Trophoblast cell (in vitro differentiated cells and primary cell): ENCODE data around the gene TMEM202.

Source experiments
- DNase-seq, 2 donors: peaks; one replicate each; pipeline ENCODE4 v3.0.0-alpha.2; 2016
- H2AFZ ChIP-seq: 2 replicates; pipeline ENCODE4 v1.6.1; 2013; ENCODE audit warnings: low read length, moderate library complexity, mild to moderate bottlenecking; ENCODE audit not compliant: insufficient read depth, poor library complexity
- H2AK5ac ChIP-seq: 2 replicates; pipeline ENCODE4 v1.6.1; 2013; ENCODE audit warnings: mild to moderate bottlenecking, low read length
- H2BK120ac ChIP-seq: 2 replicates; pipeline ENCODE4 v1.6.1; 2013; ENCODE audit warnings: low read length, mild to moderate bottlenecking, moderate library complexity; ENCODE audit not compliant: insufficient read depth, poor library complexity
- H2BK12ac ChIP-seq: 2 replicates; pipeline ENCODE4 v1.6.1; 2013; ENCODE audit warnings: mild to moderate bottlenecking, low read length, moderate library complexity
- H2BK5ac ChIP-seq: 2 replicates; pipeline ENCODE4 v1.6.1; 2013; ENCODE audit warnings: low read length, low read depth, moderate library complexity, mild to moderate bottlenecking; ENCODE audit not compliant: poor library complexity
- H3K14ac ChIP-seq: 2 replicates; pipeline ENCODE4 v1.6.1; 2013; ENCODE audit warnings: mild to moderate bottlenecking, low read length
- H3K18ac ChIP-seq: 2 replicates; pipeline ENCODE4 v1.6.1; 2013; ENCODE audit warnings: mild to moderate bottlenecking, low read length
- H3K23ac ChIP-seq: 2 replicates; pipeline ENCODE4 v1.6.1; 2013; ENCODE audit warnings: low read length
- H3K27ac ChIP-seq: 2 replicates; pipeline ENCODE4 v1.5.1; 2013; ENCODE audit warnings: low read depth, mild to moderate bottlenecking, inconsistent platforms, low read length, moderate library complexity
- H3K27me3 ChIP-seq: 2 replicates; pipeline ENCODE4 v1.6.1; 2013; ENCODE audit warnings: inconsistent platforms, mild to moderate bottlenecking, low read length, moderate library complexity; ENCODE audit not compliant: insufficient read depth
- H3K36me3 ChIP-seq, 2 experiments: 1 replicate in 1 of 2; 2 replicates in 1 of 2; pipeline ENCODE4 v1.6.1; 2013; ENCODE audit warnings: low read length in 2 of 2, mild to moderate bottlenecking in 2 of 2, moderate library complexity in 1 of 2; ENCODE audit not compliant: insufficient read depth in 2 of 2, control insufficient read depth in 1 of 2
- H3K4ac ChIP-seq: 2 replicates; pipeline ENCODE4 v1.6.1; 2013; ENCODE audit warnings: low read depth, mild to moderate bottlenecking, low read length, moderate library complexity
- H3K4me1 ChIP-seq, 2 experiments: 1 replicate in 1 of 2; 2 replicates in 1 of 2; pipeline ENCODE4 v1.6.1; 2013; ENCODE audit warnings: low read length in 2 of 2, mild to moderate bottlenecking in 2 of 2, moderate library complexity in 1 of 2; ENCODE audit not compliant: insufficient read depth in 2 of 2, control insufficient read depth in 1 of 2
- H3K4me2 ChIP-seq: 2 replicates; pipeline ENCODE4 v1.6.1; 2013; ENCODE audit warnings: inconsistent platforms, mild to moderate bottlenecking, low read length, moderate library complexity
- H3K4me3 ChIP-seq: 2 replicates; pipeline ENCODE4 v1.5.1; 2013; ENCODE audit warnings: mild to moderate bottlenecking, low read depth, low read length, inconsistent platforms
- H3K79me1 ChIP-seq: one replicate; pipeline ENCODE4 v1.6.1; 2013; ENCODE audit warnings: low read length
- H3K79me2 ChIP-seq: 2 replicates; pipeline ENCODE4 v1.6.1; 2013; ENCODE audit warnings: low read length, mild to moderate bottlenecking; ENCODE audit not compliant: control insufficient read depth, insufficient read depth, poor library complexity
- H3K9ac ChIP-seq: 2 replicates; pipeline ENCODE4 v1.6.1; 2013; ENCODE audit warnings: mild to moderate bottlenecking, low read length
- H3K9me3 ChIP-seq: 2 replicates; pipeline ENCODE4 v1.6.1; 2013; ENCODE audit warnings: low read depth, mild to moderate bottlenecking, control low read depth, inconsistent platforms, low read length; ENCODE audit not compliant: insufficient read depth
- H4K12ac ChIP-seq: 2 replicates; pipeline ENCODE4 v1.6.1; 2013; ENCODE audit warnings: low read depth, mild to moderate bottlenecking, low read length, moderate library complexity
- H4K8ac ChIP-seq: 2 replicates; pipeline ENCODE4 v1.6.1; 2013; ENCODE audit warnings: low read depth, mild to moderate bottlenecking, low read length, moderate library complexity
- H4K91ac ChIP-seq: one replicate; pipeline ENCODE4 v1.6.1; 2013; ENCODE audit warnings: low read depth, mild to moderate bottlenecking, low read length, moderate library complexity
- WGBS: extraction: QIAGEN DNeasy Blood & Tissue Kit; methylation state at CpG from one replicate; pipeline ENCODE4 v1.1.7; 2013; ENCODE audit warnings: missing lambda C conversion rate; ENCODE audit not compliant: insufficient read length, insufficient coverage; ENCODE audit errors: extremely low coverage; 5-methylcytosine and 5-hydroxymethylcytosine counted together

TMEM202 gene

GRCh38 chr15:72368899-72369298 lies 29.2 kb upstream of the TMEM202 start:
- Histone ChIP-seq H3K18ac (peak overlapping the region; percentile 67), H4K8ac (no peak overlapping the region)
- WGBS: no CpG with 5 or more reads among the region's 2 CpGs

GRCh38 chr15:72369964-72370363 lies 28.1 kb upstream of the TMEM202 start:
- H2BK120ac ChIP-seq: no peak overlapping the region
- H4K8ac ChIP-seq: no peak overlapping the region
- H3K4me3 ChIP-seq: no peak overlapping the region
- no peak overlapping the region for H2AK5ac ChIP-seq
- no peak overlapping the region for H3K4ac ChIP-seq
- no peaks in the 10 kb centered on the region for H3K27me3 ChIP-seq
- no peak overlapping the region for H3K27ac ChIP-seq
- no CpG with 5 or more reads among the region's 1 CpG for WGBS
- H2AFZ ChIP-seq: no peak overlapping the region
- no peaks in the 10 kb centered on the region for H3K79me2 ChIP-seq
- H3K23ac ChIP-seq: no peak overlapping the region
- DNase-seq: no peak
- no peak overlapping the region for H4K91ac ChIP-seq
- peaks cover 0 to 3% of the 10 kb centered on the region in 2 experiments for H3K4me1 ChIP-seq
- no peak overlapping the region for H2BK12ac ChIP-seq
- H3K4me2 ChIP-seq: no peak overlapping the region
- peaks cover 3 to 4% of the 10 kb centered on the region in 2 experiments for H3K36me3 ChIP-seq
- H3K79me1 ChIP-seq: no peaks in the 10 kb centered on the region
- no peak overlapping the region for H4K12ac ChIP-seq
- H3K14ac ChIP-seq: no peak overlapping the region
- no peaks in the 10 kb centered on the region for H3K9me3 ChIP-seq
- no peak overlapping the region for H3K18ac ChIP-seq
- no peak overlapping the region for H3K9ac ChIP-seq
- H2BK5ac ChIP-seq: no peak overlapping the region

More at GRCh38 chr15:72368899-72369298, 29.2 kb upstream of the TMEM202 start:
- H3K79me1 ChIP-seq: no peaks in the 10 kb centered on the region
- no peak overlapping the region for H2BK120ac ChIP-seq
- no peak overlapping the region for H2AK5ac ChIP-seq
- H3K4ac ChIP-seq: peak overlapping the region; percentile 14
- no peak overlapping the region for H4K91ac ChIP-seq
- H4K12ac ChIP-seq: no peak overlapping the region
- no peaks in the 10 kb centered on the region for H3K4me1 ChIP-seq
- peaks cover 3 to 4% of the 10 kb centered on the region in 2 experiments for H3K36me3 ChIP-seq
- no peaks in the 10 kb centered on the region for H3K9me3 ChIP-seq
- no peak overlapping the region for H3K4me3 ChIP-seq
- no peak for DNase-seq
- no peaks in the 10 kb centered on the region for H3K79me2 ChIP-seq
- H3K27me3 ChIP-seq: no peaks in the 10 kb centered on the region
- no peak overlapping the region for H2AFZ ChIP-seq
- H2BK12ac ChIP-seq: no peak overlapping the region
- H2BK5ac ChIP-seq: no peak overlapping the region
- H3K14ac ChIP-seq: no peak overlapping the region
- H3K23ac ChIP-seq: no peak overlapping the region
- H3K9ac ChIP-seq: no peak overlapping the region
- H3K4me2 ChIP-seq: no peak overlapping the region
- H3K27ac ChIP-seq: no peak overlapping the region

GRCh38 chr15:72372361-72372760 lies 25.7 kb upstream of the TMEM202 start:
- H3K4ac ChIP-seq: no peak overlapping the region
- H3K4me2 ChIP-seq: no peak overlapping the region
- H3K27me3 ChIP-seq: no peaks in the 10 kb centered on the region
- H2AK5ac ChIP-seq: no peak overlapping the region
- H3K79me1 ChIP-seq: peaks cover 9% of the 10 kb centered on the region
- no peak overlapping the region for H2AFZ ChIP-seq
- H3K4me3 ChIP-seq: no peak overlapping the region
- no peak for DNase-seq
- H3K36me3 ChIP-seq: peaks cover 3 to 4% of the 10 kb centered on the region in 2 experiments
- H4K12ac ChIP-seq: no peak overlapping the region
- H3K23ac ChIP-seq: no peak overlapping the region
- H2BK120ac ChIP-seq: no peak overlapping the region
- H3K9ac ChIP-seq: no peak overlapping the region
- H3K9me3 ChIP-seq: no peaks in the 10 kb centered on the region
- H3K14ac ChIP-seq: no peak overlapping the region
- H3K79me2 ChIP-seq: peaks cover 13% of the 10 kb centered on the region
- H3K18ac ChIP-seq: no peak overlapping the region
- H2BK12ac ChIP-seq: no peak overlapping the region
- no peak overlapping the region for H4K8ac ChIP-seq
- H2BK5ac ChIP-seq: no peak overlapping the region
- H4K91ac ChIP-seq: no peak overlapping the region
- no peak overlapping the region for H3K27ac ChIP-seq
- peaks cover 2 to 11% of the 10 kb centered on the region in 2 experiments for H3K4me1 ChIP-seq

GRCh38 chr15:72375501-72375845 lies 22.6 kb upstream of the TMEM202 start:
- H3K79me1 ChIP-seq: peaks cover 9% of the 10 kb centered on the region
- H2AK5ac ChIP-seq: peak overlapping the region; percentile 13
- H3K14ac ChIP-seq: peak overlapping the region; percentile 94
- no peak overlapping the region for H3K23ac ChIP-seq
- peak overlapping the region; percentile 99 for H3K4me2 ChIP-seq
- peak overlapping the region; percentile 85 for H3K4me3 ChIP-seq
- peak overlapping the region; percentile 89 for H3K18ac ChIP-seq
- H2BK12ac ChIP-seq: no peak overlapping the region
- H3K27ac ChIP-seq: peak overlapping the region; percentile 81
- H3K4me1 ChIP-seq: peaks cover 2 to 11% of the 10 kb centered on the region in 2 experiments
- peak overlapping the region; percentile 86 for H4K12ac ChIP-seq
- peak overlapping the region; percentile 91 for H4K8ac ChIP-seq
- H4K91ac ChIP-seq: peak overlapping the region; percentile 93
- H3K4ac ChIP-seq: peak overlapping the region; percentile 64
- WGBS: no CpG with 5 or more reads among the region's 17 CpGs
- peak overlapping the region; percentile 98 for H2AFZ ChIP-seq
- DNase-seq: peak; percentile 73
- peak overlapping the region; percentile 87 for H3K9ac ChIP-seq
- no peaks in the 10 kb centered on the region for H3K27me3 ChIP-seq
- no peaks in the 10 kb centered on the region for H3K9me3 ChIP-seq
- H2BK5ac ChIP-seq: peak overlapping the region; percentile 35
- peaks cover 13% of the 10 kb centered on the region for H3K79me2 ChIP-seq
- H2BK120ac ChIP-seq: peak overlapping the region; percentile 19
- peaks cover under 1 to 2% of the 10 kb centered on the region in 2 experiments for H3K36me3 ChIP-seq
